Immature natural killer cell (primary cell): ENCODE data around the gene PTPRG. TPM values are rescaled to one million over a fixed set of nuclear protein-coding genes. Genes with fewer than 3 reads are reported as not detected.

Experiments used
- DNase-seq, 3 donors: peaks; one replicate each; pipeline ENCODE4 v3.0.0; 2022; ENCODE audit warnings: mixed read lengths in 1 of 3
- H3K27ac Mint-ChIP-seq, 6 donors: one replicate each; pipeline ENCODE4 v1.8.0; 2020; ENCODE audit warnings: mixed read lengths in 6 of 6, mild to moderate bottlenecking in 5 of 6, inconsistent platforms in 4 of 6, moderate library complexity in 3 of 6
- H3K27me3 Mint-ChIP-seq, 3 donors: one replicate each; pipeline ENCODE4 v1.8.0; 2020 to 2021; ENCODE audit warnings: low read depth in 3 of 3, mild to moderate bottlenecking in 3 of 3, mixed read lengths in 3 of 3, moderate library complexity in 3 of 3, inconsistent platforms in 1 of 3
- H3K36me3 Mint-ChIP-seq, 3 donors: one replicate each; pipeline ENCODE4 v1.8.0; 2020; ENCODE audit warnings: mixed read lengths in 3 of 3, inconsistent platforms in 2 of 3, mild to moderate bottlenecking in 2 of 3
- H3K4me1 Mint-ChIP-seq, 2 donors: one replicate each; pipeline ENCODE4 v1.8.0; 2020; ENCODE audit warnings: inconsistent platforms in 2 of 2, mild to moderate bottlenecking in 2 of 2, mixed read lengths in 2 of 2, moderate library complexity in 1 of 2
- H3K4me3 Mint-ChIP-seq, 5 donors: one replicate each; pipeline ENCODE4 v1.8.0; 2020; ENCODE audit warnings: mild to moderate bottlenecking in 5 of 5, mixed read lengths in 5 of 5, inconsistent platforms in 3 of 5, moderate library complexity in 3 of 5
- H3K9me3 Mint-ChIP-seq, 6 donors: one replicate each; pipeline ENCODE4 v1.8.0; 2020; ENCODE audit warnings: mild to moderate bottlenecking in 6 of 6, mixed read lengths in 6 of 6, inconsistent platforms in 4 of 6, moderate library complexity in 3 of 6
- polyA plus RNA-seq, 3 donors: library from polyadenylated mRNA; unstranded; fragments of 300-500 nt; fragmentation: Illumina TruSeq; gene quantifications; one replicate each; pipeline ENCODE4 v1.2.3, GENCODE V29; 2021

PTPRG gene
- polyA plus RNA-seq, 3 donors from 2014 or later, result 0.13 TPM; not detected in 2

DNA sequence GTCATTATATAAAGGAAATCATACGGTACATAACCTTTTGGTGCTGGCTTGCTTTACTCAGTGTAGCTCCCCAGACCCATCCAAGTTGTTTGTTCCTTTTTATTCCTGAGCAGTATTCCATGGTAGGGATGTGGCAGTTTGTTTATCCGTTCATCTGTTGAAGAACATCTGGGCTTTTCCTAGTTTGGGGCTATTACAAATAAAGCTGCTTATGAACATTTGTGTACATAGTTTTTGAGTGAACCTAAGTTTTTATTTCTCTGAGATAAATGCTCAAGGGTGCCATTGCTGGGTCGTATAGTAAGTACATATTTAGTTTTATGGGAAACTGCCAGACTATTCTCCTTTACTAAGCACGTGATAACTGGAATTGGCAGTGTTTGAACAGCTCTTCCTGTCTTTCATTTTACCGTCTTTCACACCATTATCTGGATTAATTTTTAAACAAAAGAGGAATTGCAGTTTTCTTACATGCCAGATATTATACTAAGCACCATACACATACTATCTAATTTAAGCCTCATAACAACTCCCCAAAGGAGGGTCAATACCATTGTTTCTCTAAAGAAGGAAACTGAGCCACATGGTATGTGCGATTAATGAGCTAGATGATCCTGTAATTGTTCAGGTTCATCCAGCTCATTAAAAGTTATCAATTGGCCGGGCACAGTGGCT lies 85.6 kb downstream of the PTPRG start:
- H3K36me3 Mint-ChIP-seq, result no peaks in the 10 kb centered on the region
- no peak overlapping the region for H3K4me3 Mint-ChIP-seq
- no peak for DNase-seq
- H3K9me3 Mint-ChIP-seq, result peaks cover 0 to 16% (median 4%) of the 10 kb centered on the region in 6 donors
- no peak overlapping the region for H3K27ac Mint-ChIP-seq
- no peaks in the 10 kb centered on the region for H3K4me1 Mint-ChIP-seq
- no peaks in the 10 kb centered on the region for H3K27me3 Mint-ChIP-seq

- no peaks in the 10 kb centered on the region for H3K36me3 Mint-ChIP-seq
- no peak overlapping the region for H3K27ac Mint-ChIP-seq
- H3K4me3 Mint-ChIP-seq, result no peak overlapping the region
- peaks cover 0 to 16% (median 4%) of the 10 kb centered on the region in 6 donors for H3K9me3 Mint-ChIP-seq
- no peaks in the 10 kb centered on the region for H3K27me3 Mint-ChIP-seq
- DNase-seq, result no peak
- no peaks in the 10 kb centered on the region for H3K4me1 Mint-ChIP-seq
Observed at GRCh38 chr3:61648481-61648880, 87.1 kb downstream of the PTPRG start.

- H3K9me3 Mint-ChIP-seq, result peaks cover 0 to 16% (median 4%) of the 10 kb centered on the region in 6 donors
- H3K4me3 Mint-ChIP-seq, result no peak overlapping the region
Observed at GRCh38 chr3:61649381-61650170, 88.2 kb downstream of the PTPRG start.

DNA sequence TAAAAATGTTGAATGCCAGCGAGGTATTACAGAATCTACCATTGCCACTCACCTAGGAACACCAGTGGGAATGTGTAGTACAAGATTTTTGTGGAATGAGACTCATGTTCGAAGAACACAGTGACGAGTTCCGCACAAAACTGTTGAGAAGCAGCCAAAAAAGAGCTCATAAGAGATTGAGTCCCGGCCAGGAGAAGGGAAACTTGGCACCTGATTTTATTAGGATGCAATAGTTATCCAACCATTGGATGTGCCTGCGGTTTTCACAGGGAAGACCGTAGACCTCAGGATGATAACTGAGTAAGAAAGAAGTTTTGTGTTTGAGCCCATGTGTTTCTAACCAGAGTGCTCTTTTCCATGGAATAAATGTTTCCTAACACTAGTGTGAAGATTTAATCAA lies 88.9 kb downstream of the PTPRG start:
- Mint-ChIP-seq H3K27me3 (no peaks in the 10 kb centered on the region), H3K9me3 (peaks cover 0 to 16% (median 4%) of the 10 kb centered on the region in 6 donors), H3K27ac (no peak overlapping the region), H3K4me1 (no peaks in the 10 kb centered on the region), H3K36me3 (no peaks in the 10 kb centered on the region), H3K4me3 (no peak overlapping the region)
- no peak for DNase-seq

More at GRCh38 chr3:61649381-61650170, 88.2 kb downstream of the PTPRG start:
- Mint-ChIP-seq H3K27me3 (no peaks in the 10 kb centered on the region), H3K36me3 (no peaks in the 10 kb centered on the region), H3K4me1 (no peaks in the 10 kb centered on the region), H3K27ac (no peak overlapping the region)
- no peak for DNase-seq

DNA sequence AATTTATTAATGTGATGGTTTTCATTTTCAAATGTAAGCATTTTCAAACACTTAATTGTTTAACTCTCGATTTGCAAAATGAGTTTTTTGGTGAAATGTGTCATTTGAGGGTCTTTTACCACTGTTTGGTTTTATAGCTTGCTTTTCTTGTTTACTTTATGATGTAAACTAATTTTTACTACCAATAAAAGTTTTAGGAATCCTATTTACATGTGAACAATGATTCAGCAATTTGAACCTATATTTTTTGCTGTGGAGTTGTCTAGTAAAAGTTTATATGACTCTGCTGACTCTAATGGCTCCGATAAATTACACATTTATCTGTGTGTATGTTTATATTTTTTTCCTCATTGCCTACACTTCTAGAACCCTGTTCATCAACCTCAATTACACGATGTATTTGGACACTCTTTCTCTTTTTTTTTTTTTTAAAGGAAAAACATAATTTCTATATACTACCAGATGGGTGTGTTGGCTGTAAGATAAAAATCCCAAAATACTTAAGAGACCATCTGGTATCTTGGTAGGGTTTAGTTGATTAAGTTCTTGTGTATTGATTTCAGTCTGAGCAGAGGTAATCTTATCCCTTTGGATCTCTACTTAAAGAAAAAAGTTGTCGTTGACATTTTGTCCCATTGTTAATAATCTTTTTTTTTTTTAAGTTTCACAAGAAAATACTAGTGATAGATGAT lies 89.5 kb downstream of the PTPRG start:
- Mint-ChIP-seq H3K27me3 (no peaks in the 10 kb centered on the region), H3K4me3 (no peak overlapping the region), H3K36me3 (no peaks in the 10 kb centered on the region), H3K27ac (no peak overlapping the region), H3K9me3 (peaks cover 0 to 13% (median 3%) of the 10 kb centered on the region in 6 donors), H3K4me1 (no peaks in the 10 kb centered on the region)
- DNase-seq, result no peak

- H3K27ac Mint-ChIP-seq, result no peak overlapping the region
- H3K36me3 Mint-ChIP-seq, result no peaks in the 10 kb centered on the region
Observed at GRCh38 chr3:61657689-61658088, 96.3 kb downstream of the PTPRG start.

GRCh38 chr3:61662861-61663260 lies 101.5 kb downstream of the PTPRG start:
- H3K36me3 Mint-ChIP-seq, result no peaks in the 10 kb centered on the region
- no peak for DNase-seq
- H3K4me1 Mint-ChIP-seq, result no peaks in the 10 kb centered on the region
- H3K9me3 Mint-ChIP-seq, result peaks cover 0 to 9% (median 0%) of the 10 kb centered on the region in 6 donors
- no peak overlapping the region for H3K4me3 Mint-ChIP-seq
- no peak overlapping the region for H3K27ac Mint-ChIP-seq
- no peaks in the 10 kb centered on the region for H3K27me3 Mint-ChIP-seq

More at GRCh38 chr3:61657689-61658088, 96.3 kb downstream of the PTPRG start:
- no peaks in the 10 kb centered on the region for H3K27me3 Mint-ChIP-seq
- H3K4me3 Mint-ChIP-seq, result no peak overlapping the region
- H3K4me1 Mint-ChIP-seq, result no peaks in the 10 kb centered on the region
- H3K9me3 Mint-ChIP-seq, result peaks cover 0 to 8% (median 1%) of the 10 kb centered on the region in 6 donors
- no peak for DNase-seq

DNA sequence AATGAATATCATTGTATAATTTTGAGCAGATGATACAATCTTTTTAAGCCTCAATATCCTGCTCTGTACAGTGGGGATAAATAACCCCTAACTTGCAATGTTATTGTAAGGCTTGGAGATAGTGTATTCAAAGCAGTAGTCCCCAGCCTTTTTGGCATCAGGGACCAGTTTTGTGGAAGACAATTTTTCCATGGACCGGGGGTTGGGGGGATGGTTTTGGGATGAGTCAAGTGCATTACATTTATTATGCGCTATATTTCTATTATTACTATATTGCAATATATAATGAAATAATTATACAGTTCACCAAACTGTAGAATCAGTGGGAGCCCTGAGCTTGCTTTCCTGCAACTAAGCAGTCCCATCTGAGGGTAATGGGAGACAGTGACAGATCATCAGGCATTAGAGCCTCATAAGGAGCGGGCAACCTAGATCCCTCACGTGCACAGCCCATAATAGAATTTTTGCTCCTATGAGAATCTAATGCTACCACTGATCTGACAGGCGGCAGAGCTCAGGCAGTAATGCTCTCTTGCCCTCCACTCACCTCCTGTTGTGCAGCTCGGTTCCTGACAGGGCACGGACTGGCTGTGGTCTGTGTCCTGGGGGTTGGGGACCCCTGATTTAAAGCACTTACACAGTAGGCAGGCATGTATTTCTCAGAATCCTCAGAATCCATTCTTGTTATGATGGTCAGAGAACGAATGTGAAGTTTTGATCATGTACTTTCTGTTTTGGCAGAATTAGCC lies 102.2 kb downstream of the PTPRG start:
- Mint-ChIP-seq H3K4me1 (no peaks in the 10 kb centered on the region), H3K36me3 (no peaks in the 10 kb centered on the region), H3K27ac (no peak overlapping the region), H3K4me3 (no peak overlapping the region), H3K27me3 (no peaks in the 10 kb centered on the region), H3K9me3 (peaks cover 0 to 9% (median 0%) of the 10 kb centered on the region in 6 donors)
- no peak for DNase-seq

GRCh38 chr3:61664105-61664482 lies 102.7 kb downstream of the PTPRG start:
- no peak for DNase-seq
- H3K36me3 Mint-ChIP-seq, result no peaks in the 10 kb centered on the region

GRCh38 chr3:61665121-61665520 lies 103.8 kb downstream of the PTPRG start:
- Mint-ChIP-seq H3K9me3 (peaks cover 0 to 9% (median 0%) of the 10 kb centered on the region in 6 donors), H3K4me1 (no peaks in the 10 kb centered on the region), H3K4me3 (no peak overlapping the region), H3K27ac (no peak overlapping the region), H3K27me3 (no peaks in the 10 kb centered on the region), H3K36me3 (no peaks in the 10 kb centered on the region)
- DNase-seq, result no peak

More at GRCh38 chr3:61664105-61664482, 102.7 kb downstream of the PTPRG start:
- Mint-ChIP-seq H3K9me3 (peaks cover 0 to 9% (median 0%) of the 10 kb centered on the region in 6 donors), H3K4me3 (no peak overlapping the region), H3K27me3 (no peaks in the 10 kb centered on the region), H3K27ac (no peak overlapping the region), H3K4me1 (no peaks in the 10 kb centered on the region)

GRCh38 chr3:61665987-61666386 lies 104.6 kb downstream of the PTPRG start:
- H3K4me1 Mint-ChIP-seq, result peaks cover 0 to 1% of the 10 kb centered on the region in 2 donors
- no peak for DNase-seq
- H3K36me3 Mint-ChIP-seq, result no peaks in the 10 kb centered on the region
- H3K9me3 Mint-ChIP-seq, result peaks cover 0 to 9% (median 2%) of the 10 kb centered on the region in 6 donors
- H3K4me3 Mint-ChIP-seq, result no peak overlapping the region
- H3K27ac Mint-ChIP-seq, result no peak overlapping the region
- H3K27me3 Mint-ChIP-seq, result no peaks in the 10 kb centered on the region

GRCh38 chr3:61666615-61667330 lies 105.4 kb downstream of the PTPRG start:
- peaks cover 0 to 9% (median 2%) of the 10 kb centered on the region in 6 donors for H3K9me3 Mint-ChIP-seq
- no peaks in the 10 kb centered on the region for H3K27me3 Mint-ChIP-seq
- DNase-seq, result no peak
- H3K4me1 Mint-ChIP-seq, result peaks cover 0 to 1% of the 10 kb centered on the region in 2 donors
- no peaks in the 10 kb centered on the region for H3K36me3 Mint-ChIP-seq
- no peak overlapping the region for H3K27ac Mint-ChIP-seq
- no peak overlapping the region for H3K4me3 Mint-ChIP-seq

DNA sequence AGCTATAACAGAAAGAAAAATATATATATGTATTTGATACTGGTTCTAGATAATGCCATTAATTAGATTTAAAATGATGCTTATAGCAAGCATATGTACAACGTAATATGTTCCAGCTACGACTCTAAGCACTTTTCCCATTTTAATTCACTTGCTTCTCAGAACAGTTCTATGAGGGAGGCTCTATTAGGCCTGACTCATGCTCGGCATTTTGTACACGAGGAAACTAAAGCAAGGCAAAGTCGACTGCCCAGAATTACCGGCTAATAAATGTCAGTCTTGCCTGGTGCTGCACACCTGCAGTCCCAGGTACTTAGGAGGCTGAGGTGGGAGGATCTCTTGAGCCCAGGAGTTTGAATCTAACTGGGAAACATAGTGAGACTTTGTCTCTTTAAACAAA lies 106.0 kb downstream of the PTPRG start:
- H3K9me3 Mint-ChIP-seq, result peaks cover 0 to 6% (median 2%) of the 10 kb centered on the region in 6 donors
- peaks cover 0 to 1% (median 0%) of the 10 kb centered on the region in 3 donors for H3K27me3 Mint-ChIP-seq
- no peak overlapping the region for H3K4me3 Mint-ChIP-seq
- DNase-seq, result no peak
- H3K4me1 Mint-ChIP-seq, result peaks cover 0 to 1% of the 10 kb centered on the region in 2 donors
- no peak overlapping the region for H3K27ac Mint-ChIP-seq
- H3K36me3 Mint-ChIP-seq, result no peaks in the 10 kb centered on the region
